PC-9 (cell line): ENCODE data around the gene MAP3K5. TPM values are rescaled to one million over a fixed set of nuclear protein-coding genes. Genes with fewer than 3 reads are reported as not detected.

Source experiments
- BruUV-seq: library from RNA; stranded (reverse); fragments of 400-500 nt; replicated peaks from 2 replicates; lab custom pipeline; 2021; lab: Mats Ljungman, UMichigan
- CTCF ChIA-PET: fragments of 300-600 bp; sonication (Branson Sonifier 250); formaldehyde crosslinking; loops from one replicate; lab custom pipeline; 2022; ENCODE audit warnings: antibody characterized with exemption; lab: Charles Lee
- POLR2A ChIA-PET: fragments of 300-600 bp; sonication (Branson Sonifier 250); formaldehyde crosslinking; loops from one replicate; lab custom pipeline; 2022; ENCODE audit warnings: antibody characterized with exemption; ENCODE audit not compliant: unreplicated experiment; lab: Charles Lee
- DNase-seq, 2 experiments: peaks; one replicate each; pipeline versions ENCODE4 v3.0.0 to v3.0.0-alpha.2; 2015 to 2022; ENCODE audit warnings: mixed read lengths in 1 of 2
- H2AFZ ChIP-seq: fragments of 200-600 bp; sonication (generic); 2 replicates; pipeline ENCODE4 v1.8.1; 2017; ENCODE audit warnings: antibody characterized with exemption
- H3F3A ChIP-seq: fragments of 200-600 bp; sonication (generic); 2 replicates; pipeline ENCODE4 v1.8.1; 2017; ENCODE audit warnings: antibody characterized with exemption, mild to moderate bottlenecking, low read depth; ENCODE audit not compliant: insufficient read depth
- H3K27ac ChIP-seq: fragments of 200-600 bp; sonication (generic); 2 replicates; pipeline ENCODE4 v1.6.1; 2016; ENCODE audit warnings: mixed run types
- H3K27me3 ChIP-seq: fragments of 200-600 bp; sonication (generic); 2 replicates; pipeline ENCODE4 v1.6.1; 2016; ENCODE audit warnings: low read depth, mixed run types; ENCODE audit not compliant: insufficient read depth
- H3K36me3 ChIP-seq: fragments of 200-600 bp; sonication (generic); 2 replicates; pipeline ENCODE4 v1.6.1; 2016; ENCODE audit warnings: low read depth, mixed run types
- H3K4me1 ChIP-seq: fragments of 200-600 bp; sonication (generic); replicated peaks from 2 replicates; pipeline ENCODE4 v1.6.1; 2016; ENCODE audit warnings: mixed run types; ENCODE audit not compliant: insufficient read depth
- H3K4me2 ChIP-seq: fragments of 200-600 bp; sonication (generic); 2 replicates; pipeline ENCODE4 v1.6.1; 2017; ENCODE audit warnings: mixed run types
- H3K4me3 ChIP-seq: fragments of 200-600 bp; sonication (generic); 2 replicates; pipeline ENCODE4 v1.6.1; 2016; ENCODE audit warnings: mixed run types
- H3K79me2 ChIP-seq: fragments of 200-600 bp; sonication (generic); 2 replicates; pipeline ENCODE4 v1.6.1; 2017; ENCODE audit warnings: low read depth, mixed run types
- H3K9me2 ChIP-seq: fragments of 200-600 bp; sonication (generic); 2 replicates; pipeline ENCODE4 v1.8.1; 2017; ENCODE audit warnings: mild to moderate bottlenecking; ENCODE audit not compliant: insufficient read depth
- H3K9me3 ChIP-seq: fragments of 200-600 bp; sonication (generic); 2 replicates; pipeline ENCODE4 v1.8.1; 2016; ENCODE audit warnings: low read depth; ENCODE audit not compliant: insufficient read depth
- H4K20me1 ChIP-seq: fragments of 200-600 bp; sonication (generic); 2 replicates; pipeline ENCODE4 v1.8.1; 2017; ENCODE audit not compliant: insufficient read depth
- CTCF ChIP-seq: fragments of 200-600 bp; sonication (generic); conservative IDR thresholded peaks from 2 replicates; pipeline ENCODE4 v1.6.1; 2017; ENCODE audit warnings: mixed run types, antibody characterized with exemption, mild to moderate bottlenecking, moderate library complexity
- EZH2 ChIP-seq: fragments of 200-600 bp; sonication (generic); IDR thresholded peaks from 2 replicates; pipeline ENCODE4 v1.8.0; 2017; ENCODE audit warnings: antibody characterized with exemption, low read depth
- intact Hi-C: fragments of 100-400 bp; cut with micrococcal nuclease; formaldehyde crosslinking; loops from one replicate; pipeline ENCODE4 v1.10.0; 2022; ENCODE audit not compliant: unreplicated experiment
- total RNA-seq: library from RNA; stranded (reverse); gene quantifications from 2 replicates; pipeline ENCODE4 v1.2.3, GENCODE V29; 2021

The MAP3K5 gene
- total RNA-seq, 1 experiment from 2014 or later, result 10.9 TPM

DNA sequence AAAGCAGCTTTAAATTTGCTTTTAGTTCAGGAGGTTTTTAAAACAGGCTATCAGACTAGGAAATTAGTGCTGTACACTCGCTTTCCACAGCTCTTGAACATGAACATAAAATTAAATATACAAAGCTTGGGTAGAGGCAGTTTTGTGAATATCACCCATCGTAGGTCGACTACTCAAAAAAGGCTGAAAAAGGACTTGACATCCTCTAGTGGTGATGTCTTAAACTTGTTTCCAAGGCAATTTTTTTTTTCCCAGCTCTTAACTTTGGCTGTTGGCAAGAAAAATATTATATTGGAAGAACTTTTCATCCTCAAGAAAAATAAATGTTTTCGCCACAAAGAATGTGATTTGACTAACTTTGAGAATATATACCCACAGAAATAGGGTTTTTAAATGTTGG, 244.9 kb downstream of the MAP3K5 start:
- H3K4me1 ChIP-seq, result peaks cover 26% of the 10 kb centered on the region
- no peaks in the 10 kb centered on the region for H3K9me3 ChIP-seq
- no peaks in the 10 kb centered on the region for H3K27me3 ChIP-seq
- peaks cover 17% of the 10 kb centered on the region for H4K20me1 ChIP-seq
- CTCF ChIA-PET, result no interaction called here
- TF ChIP-seq EZH2 (no peak), CTCF (peak; percentile 74)
- peaks cover 72% of the 10 kb centered on the region for H3K79me2 ChIP-seq
- H3K27ac ChIP-seq, result no peak overlapping the region
- no peak for DNase-seq
- H2AFZ ChIP-seq, result no peak overlapping the region
- H3K9me2 ChIP-seq, result no peaks in the 10 kb centered on the region
- no TSS peak for BruUV-seq
- POLR2A ChIA-PET, result interaction anchor here (0.6 to 1.2 kb wide), 2 partner anchors 258 to 286 kb away, joined by 3 to 4 read pairs; partner anchors contain the start of gene BCLAF1
- H3K4me2 ChIP-seq, result 0 out of 2 replicates have a peak overlapping the region, but pooled peaks have one; percentile 9
- no peak overlapping the region for H3K4me3 ChIP-seq
- H3F3A ChIP-seq, result peaks cover 8% of the 10 kb centered on the region; the same call in 1 of the 2 replicates
- intact Hi-C loops, result loop anchor here (10.0 kb wide), 1 partner anchor 173 kb away; no protein-coding TSS in a partner anchor
- H3K36me3 ChIP-seq, result no peaks in the 10 kb centered on the region

- H3K4me1 ChIP-seq, result peaks cover 16% of the 10 kb centered on the region
- no peaks in the 10 kb centered on the region for H3K9me3 ChIP-seq
- H3K9me2 ChIP-seq, result no peaks in the 10 kb centered on the region
- no peaks in the 10 kb centered on the region for H3K27me3 ChIP-seq
- H4K20me1 ChIP-seq, result peaks cover 27% of the 10 kb centered on the region
- peaks cover 5% of the 10 kb centered on the region; the same call in 1 of the 2 replicates for H3F3A ChIP-seq
- TF ChIP-seq CTCF (no peak), EZH2 (no peak)
- no peak overlapping the region for H2AFZ ChIP-seq
- peaks cover 82% of the 10 kb centered on the region for H3K79me2 ChIP-seq
- H3K4me3 ChIP-seq, result no peak overlapping the region
- no peak for DNase-seq
- no peaks in the 10 kb centered on the region for H3K36me3 ChIP-seq
- BruUV-seq, result no TSS peak
- CTCF ChIA-PET, result no interaction called here
- POLR2A ChIA-PET, result interaction anchor here (1.2 kb wide), 1 partner anchor 257 kb away, joined by 4 read pairs; the partner anchor contains the start of gene BCLAF1
- intact Hi-C loops, result loop anchor here (10.0 kb wide), 1 partner anchor 172 kb away; no protein-coding TSS in a partner anchor
- no peak overlapping the region for H3K4me2 ChIP-seq
- H3K27ac ChIP-seq, result no peak overlapping the region
These were observed 245.9 kb downstream of the MAP3K5 start for GRCh38 chr6:136546331-136546730.

DNA sequence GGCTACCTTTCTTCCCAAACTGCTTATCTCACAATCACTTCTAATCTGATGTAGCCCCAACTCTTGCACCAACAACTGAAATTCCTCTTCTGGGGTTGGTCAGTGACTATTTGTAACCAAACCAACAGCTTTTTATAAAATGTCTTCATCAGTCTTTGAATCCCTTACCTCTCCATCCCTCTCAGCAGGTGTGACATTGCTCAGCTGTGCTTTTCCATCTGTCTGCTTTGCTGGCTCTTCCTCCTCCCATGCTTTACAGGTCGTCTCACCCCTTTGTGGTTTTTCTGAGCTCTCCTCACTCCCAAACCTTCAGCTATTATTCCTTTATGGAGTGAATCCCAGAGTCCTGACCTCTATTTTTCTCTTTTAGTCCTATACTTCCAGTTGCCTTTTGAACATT, 248.0 kb downstream of the MAP3K5 start:
- H2AFZ ChIP-seq, result no peak overlapping the region
- H3K27me3 ChIP-seq, result no peaks in the 10 kb centered on the region
- intact Hi-C loops, result loop anchor here (10.0 kb wide), 1 partner anchor 170 kb away; no protein-coding TSS in a partner anchor
- peaks cover 37% of the 10 kb centered on the region for H4K20me1 ChIP-seq
- no peaks in the 10 kb centered on the region for H3K9me3 ChIP-seq
- CTCF ChIA-PET, result no interaction called here
- DNase-seq, result no peak
- no peak overlapping the region for H3K4me2 ChIP-seq
- no peaks in the 10 kb centered on the region for H3K9me2 ChIP-seq
- peaks cover 96% of the 10 kb centered on the region for H3K79me2 ChIP-seq
- POLR2A ChIA-PET, result no interaction called here
- H3K27ac ChIP-seq, result no peak overlapping the region
- BruUV-seq, result no TSS peak
- no peak overlapping the region for H3K4me3 ChIP-seq
- H3F3A ChIP-seq, result no peaks in the 10 kb centered on the region
- H3K36me3 ChIP-seq, result no peaks in the 10 kb centered on the region
- TF ChIP-seq CTCF, result no peak
- TF ChIP-seq EZH2, result no peak
- peaks cover 10% of the 10 kb centered on the region for H3K4me1 ChIP-seq
